CD4-positive, alpha-beta T cell treated with Interleukin-6 for 4 hours (primary cell): Measurements from ENCODE around the gene CLASP1.

ENCODE experiments used
- DNase-seq: peaks from one replicate; pipeline ENCODE4 v3.0.0-alpha.2; 2020; ENCODE audit warnings: mixed read lengths

The CLASP1 gene

DNA sequence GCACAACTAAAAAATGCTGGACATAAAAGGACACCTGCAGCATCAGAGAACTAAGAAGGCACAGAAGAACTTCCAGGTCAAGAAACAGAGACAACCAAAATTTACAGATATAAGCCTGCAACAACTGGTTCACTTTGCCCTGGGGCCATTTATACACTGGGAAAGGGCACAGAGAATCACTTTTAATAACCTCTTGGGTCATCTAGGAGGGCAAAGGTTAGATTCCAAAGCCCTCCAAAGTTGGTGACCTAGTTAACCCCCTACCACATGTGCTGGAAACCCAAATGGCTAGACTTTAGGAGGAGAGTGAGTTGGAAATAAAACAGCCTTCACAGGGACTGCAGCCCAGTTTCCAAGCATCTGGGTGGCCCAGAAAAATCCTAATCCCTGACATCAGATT, 115.3 kb downstream of the CLASP1 start:
- no peak for DNase-seq

DNA sequence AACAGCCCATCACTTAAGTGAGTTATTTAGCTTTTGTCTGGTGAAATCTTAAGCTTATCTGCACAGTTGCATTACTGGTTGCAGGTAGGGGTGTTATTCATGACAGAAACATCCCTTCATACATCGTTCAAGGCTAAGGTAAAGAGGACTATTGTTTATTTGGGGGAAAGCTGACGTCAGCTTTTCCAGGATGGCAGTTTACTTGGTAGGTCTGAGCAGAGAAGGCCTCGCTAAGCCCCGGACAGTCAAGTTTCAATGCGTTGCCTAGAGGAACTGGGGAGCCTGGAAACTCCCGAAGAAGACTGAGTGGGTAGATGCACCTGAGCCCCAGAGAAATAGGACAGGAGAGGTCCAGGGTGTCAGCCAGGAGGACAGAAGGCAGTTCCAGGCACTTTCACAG, 116.4 kb downstream of the CLASP1 start:
- DNase-seq = no peak

DNA sequence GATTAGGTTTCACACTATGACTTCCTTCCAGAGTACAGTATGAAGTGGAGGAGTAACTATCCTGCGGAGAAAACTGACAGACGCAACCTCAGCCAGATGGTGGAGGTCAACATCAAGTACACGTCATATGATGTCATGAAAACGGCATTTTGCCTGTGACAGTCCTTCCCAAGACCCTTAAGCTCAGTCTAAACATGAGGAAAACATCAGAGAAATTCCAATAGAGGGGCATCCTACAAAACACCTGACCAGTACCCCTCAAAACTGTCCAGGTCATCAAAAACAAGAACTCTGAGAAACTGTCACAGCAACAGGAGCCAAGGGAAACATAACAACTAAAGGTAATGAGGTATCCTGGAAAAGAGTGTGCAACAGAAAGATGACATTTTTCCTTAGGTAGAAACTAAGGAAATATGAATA, 116.9 kb downstream of the CLASP1 start:
- no peak for DNase-seq

DNA sequence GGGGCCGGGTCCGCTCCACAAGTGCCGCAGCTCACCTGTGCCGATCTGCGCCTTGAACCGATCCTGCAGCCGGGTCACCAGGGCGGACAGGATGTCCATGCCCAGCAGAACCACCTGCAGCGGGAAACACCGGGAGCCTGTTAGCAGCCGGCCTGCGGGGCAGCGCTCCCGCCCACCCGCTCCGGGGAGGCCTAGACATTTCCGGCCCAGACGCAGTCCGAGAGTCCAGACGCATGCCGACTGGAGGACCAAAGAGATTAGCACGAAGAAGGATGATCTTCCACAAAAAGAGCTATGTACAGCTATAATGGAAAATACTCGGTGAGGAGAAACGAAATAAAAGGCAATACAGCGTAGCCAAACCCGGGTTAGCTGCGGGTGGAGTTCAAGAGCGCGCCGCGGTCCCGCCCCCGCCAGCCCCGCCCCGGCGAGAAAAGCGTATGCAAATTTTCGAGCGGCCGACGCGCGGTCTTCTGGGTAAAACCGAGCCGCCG, 119.0 kb downstream of the CLASP1 start:
- peak; percentile 88 for DNase-seq

DNA sequence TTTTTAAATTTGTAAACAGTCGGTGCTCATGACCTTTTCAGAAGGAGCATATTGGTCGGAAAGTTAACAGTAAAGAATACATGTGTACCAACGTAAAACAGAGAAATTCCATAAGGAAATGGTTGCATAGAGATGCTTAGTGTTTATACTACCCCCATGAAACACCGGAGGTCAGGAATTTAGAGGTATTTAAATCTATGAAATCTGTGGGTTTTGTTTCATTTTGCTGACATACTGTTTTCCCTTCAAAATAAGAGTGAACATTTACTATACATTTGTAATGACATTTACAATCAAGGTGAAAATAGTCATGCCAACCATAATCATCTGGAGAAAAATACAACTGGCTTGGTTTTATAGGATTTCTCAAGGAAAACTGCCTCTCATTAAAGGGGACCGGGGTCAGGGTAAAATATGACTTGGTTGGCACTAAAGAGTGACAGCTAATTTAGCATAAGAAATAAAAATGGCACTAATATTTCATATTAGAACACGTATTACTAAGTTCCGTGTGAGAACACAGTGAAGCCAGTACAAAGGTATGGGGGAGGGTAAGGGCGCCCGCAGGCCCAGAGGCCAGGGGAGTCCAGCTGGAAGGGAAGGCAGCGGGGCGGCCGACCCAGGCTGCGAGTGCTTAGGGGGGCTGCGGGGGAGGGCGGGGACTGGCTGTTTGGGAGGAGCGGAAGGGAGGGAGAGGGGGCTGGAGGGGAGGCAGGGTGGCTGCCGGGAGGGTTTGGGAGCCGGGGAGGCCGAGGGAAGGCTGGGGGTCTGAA, 119.6 kb downstream of the CLASP1 start:
- peak; percentile 32 for DNase-seq

DNA sequence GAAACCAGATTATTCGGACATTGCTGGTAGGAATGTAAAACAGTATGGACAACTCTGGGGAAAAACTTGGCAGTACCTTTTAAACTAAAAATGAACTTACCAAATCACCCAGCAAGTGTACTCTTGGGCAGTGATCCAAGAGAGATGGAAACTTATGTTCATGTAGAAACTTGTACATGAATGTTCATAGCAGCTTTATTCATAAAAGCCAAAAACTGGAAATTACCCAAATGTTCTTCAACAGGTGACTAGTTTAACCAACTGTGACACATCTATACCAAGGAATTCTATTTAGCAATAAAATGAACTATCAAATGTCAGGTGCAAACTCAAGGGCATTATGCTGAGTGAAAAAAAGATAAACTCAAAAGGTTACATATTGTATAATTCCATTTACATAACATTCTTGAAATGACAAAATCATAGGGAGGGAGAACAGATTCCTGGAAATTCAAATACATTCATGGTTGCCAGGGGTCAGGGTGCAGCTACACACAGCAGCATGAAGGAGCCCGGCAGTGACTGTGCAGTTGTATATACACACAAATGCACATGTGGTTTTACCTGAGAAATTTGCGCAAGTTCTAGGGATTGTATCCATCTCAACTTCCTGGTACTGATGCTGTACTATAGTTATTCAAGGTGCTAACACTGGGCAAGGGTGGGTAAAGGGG, 122.1 kb downstream of the CLASP1 start:
- DNase-seq = no peak

DNA sequence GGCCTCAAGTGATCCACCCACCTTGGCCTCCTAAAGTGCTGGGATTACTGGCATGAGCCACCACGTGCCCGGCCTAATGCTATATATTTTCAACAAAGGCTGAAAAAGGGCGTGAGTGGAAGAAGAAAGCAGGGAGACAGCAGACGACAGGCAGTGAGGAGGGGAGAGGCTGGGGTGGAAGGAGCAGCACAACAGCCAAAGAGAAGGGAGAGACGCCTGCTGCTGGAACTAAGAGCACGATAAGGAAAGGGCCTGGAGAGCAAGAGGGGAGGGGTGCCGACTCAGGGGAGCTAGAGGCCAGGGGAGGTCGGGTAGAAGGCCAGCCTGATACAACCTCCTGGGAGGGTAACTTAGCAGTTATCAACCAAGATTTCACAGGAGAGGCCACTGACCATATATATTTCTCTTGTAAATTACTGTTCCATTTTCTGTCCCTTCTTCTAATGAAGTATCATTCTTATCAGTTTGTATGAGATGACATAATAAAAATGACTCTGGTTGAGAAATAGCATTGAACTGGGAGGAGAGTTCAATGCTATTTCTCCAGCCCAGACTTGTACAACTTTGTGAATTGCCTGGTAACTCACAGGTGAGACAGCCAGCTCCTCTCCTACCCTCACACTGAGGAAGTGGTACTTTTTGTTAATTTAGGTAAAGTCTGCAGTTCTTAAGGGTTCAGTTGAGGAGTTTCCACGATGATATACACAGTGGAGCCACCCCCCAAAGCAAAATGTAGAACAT, 124.4 kb downstream of the CLASP1 start:
- DNase-seq = no peak

DNA sequence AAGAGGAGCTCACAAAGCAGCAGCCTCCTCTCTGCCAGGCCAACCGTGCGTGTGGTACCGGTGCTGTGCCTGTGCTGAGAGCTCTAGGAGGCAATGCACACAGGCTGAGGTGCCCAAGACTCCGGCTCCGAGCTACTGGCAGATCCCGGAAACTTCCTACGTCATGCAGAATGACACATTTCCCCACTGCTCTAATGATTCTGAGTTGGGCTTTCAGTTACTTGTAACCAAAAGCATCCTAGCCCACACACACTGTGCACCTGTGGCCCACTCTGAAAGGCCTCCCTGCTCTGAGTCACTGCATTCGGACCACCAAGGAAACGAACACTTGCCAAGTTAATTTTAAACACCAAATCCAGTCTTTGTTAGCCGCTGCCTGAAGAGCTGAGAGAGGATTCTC, 127.9 kb downstream of the CLASP1 start:
- no peak for DNase-seq

DNA sequence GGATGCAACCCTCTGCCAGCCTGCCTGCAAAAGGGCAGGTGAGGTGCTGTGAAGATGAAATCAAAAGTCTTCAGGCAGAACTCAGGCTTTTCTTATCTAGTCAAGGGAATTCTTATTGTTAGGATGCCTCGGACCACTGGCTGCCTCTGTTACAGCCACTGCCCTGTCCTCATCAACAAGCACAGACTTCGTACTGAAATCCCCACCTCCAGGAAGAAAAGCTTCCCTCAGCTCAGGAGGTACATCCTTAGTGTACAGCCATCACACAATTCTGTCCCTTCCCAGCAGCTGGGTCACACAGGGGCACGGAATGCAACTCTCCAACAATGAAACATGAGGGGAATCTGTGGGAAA, 128.6 kb downstream of the CLASP1 start:
- DNase-seq = no peak

DNA sequence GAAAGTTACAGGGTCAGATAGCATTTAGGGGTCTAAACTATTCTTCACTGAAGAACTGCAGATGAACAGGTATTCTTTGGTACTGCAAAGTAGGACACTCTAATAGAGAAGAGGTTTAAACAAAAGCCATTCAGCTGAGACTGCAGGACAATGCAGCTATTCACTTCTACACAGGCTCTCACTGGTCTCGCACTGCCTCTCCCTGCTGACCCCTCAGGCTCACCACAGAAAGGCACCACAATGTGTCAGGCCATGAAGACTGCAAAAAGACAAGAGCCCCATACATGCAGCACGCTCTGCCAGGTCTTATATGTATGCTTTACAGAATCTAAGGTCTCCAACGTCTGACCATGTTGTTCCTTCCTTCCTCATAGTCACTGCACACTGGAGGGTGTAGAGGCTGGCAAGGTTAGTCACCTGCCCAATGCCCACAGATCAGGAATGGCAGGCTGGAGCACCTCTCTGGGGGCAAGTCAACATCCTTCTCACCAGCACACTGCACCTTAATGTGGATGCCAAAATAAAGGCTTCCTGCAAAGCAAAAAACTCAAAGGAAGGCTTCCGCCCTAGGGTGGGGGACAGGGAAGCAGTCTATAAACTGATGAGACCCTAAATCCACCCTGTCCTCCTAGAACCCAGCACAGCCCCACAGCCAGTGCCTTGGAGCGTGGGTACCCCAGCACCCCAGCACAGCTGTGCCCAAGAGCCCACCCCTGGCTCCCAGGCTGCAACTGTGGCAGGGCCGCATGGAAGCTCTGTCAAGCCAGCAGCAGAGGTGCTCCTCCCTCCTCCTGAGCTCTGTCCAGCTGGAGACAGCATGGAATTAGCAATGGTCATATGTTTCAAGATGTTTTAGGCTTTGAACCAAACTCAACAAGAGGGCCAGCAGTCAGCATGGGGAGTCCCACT, 129.3 kb downstream of the CLASP1 start:
- no peak for DNase-seq

DNA sequence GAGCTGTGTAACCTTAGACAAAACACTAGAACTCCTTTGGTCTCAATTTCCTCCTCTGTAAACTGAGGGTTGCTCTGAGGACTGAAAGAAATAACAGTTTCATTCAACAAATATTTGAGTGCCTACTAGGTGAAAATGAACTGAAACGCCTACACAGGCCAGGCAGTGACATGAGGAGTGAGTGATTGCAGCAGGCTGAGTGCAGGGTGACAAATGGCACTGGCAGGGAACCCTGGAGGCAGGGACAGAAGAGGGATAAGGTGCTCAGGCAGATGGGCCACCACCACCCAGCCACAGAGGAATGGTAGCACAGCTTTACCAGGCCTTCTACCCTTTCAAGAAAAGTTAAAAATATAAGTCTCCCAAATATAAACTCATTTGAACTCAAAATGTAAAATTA, 130.1 kb downstream of the CLASP1 start:
- no peak for DNase-seq

DNA sequence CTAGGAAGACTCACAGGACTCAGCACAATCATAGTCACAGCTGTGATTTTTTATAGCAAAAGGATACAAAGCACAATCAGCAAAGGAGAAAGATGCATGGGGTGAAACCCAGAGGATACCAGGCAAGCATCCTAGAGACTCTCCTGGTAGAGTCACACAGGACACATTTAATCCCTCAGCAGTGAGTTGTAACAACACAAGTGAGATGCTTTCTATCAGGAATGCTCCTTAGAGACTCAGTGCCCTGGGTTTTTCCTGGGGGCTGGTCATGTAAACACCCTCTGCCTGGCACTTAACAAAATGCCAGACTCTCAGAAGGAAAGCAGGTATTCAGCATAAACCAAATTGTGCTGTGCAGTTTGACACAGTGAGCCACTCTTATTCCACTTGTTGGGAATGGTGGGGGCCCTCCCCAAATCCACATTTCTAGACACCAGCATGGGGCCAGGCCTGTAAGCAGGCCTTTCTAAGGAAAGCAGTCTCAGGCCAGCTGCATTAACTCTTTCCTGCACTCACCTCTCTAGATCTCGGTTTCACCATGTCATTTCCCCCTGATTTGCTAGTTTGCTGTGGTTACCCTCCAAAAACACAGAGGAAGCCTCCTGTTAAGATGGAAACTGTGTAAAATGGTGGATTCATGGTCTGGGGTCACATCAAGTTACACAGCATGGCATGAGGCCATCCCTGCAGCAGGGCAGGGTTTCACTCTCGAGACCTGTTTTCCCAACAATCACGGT, 135.5 kb downstream of the CLASP1 start:
- no peak for DNase-seq

DNA sequence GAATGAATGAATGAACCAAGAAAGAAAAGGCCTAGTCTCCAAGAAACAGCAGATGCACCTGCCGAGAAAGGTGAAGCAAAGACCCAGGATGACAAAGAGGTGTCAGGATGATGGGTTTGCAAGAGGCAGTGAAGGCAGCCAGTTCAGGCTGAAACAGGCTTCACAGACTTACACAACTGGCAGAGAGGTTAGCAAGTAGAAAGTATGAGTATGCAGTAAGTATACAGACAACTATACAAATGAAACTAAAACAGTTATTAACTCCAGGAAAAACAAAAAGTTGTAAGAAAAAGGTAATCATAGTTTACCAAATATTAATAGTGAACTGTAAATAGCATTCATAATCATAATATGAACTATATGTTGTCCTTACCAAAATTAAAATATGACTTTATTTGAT, 138.4 kb downstream of the CLASP1 start:
- no peak for DNase-seq

DNA sequence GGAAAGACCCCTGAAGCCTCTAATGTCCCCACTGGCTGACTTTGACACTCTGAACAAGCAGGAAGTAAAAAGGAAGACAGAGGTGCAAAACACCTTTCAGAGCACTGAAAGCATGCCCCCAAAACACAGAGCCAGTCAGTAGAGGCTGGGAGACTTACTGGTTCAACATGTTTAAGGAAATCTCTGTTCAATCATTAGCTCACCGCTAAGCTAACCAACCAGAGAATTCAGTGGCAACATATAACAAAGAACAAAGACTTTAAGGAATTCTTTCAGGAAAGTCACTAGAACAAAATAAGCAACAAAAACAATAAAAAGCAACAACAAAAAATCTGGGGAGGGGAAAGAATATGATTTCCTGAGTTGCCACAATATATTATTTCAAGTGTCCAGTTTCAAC, 142.6 kb downstream of the CLASP1 start:
- no peak for DNase-seq

DNA sequence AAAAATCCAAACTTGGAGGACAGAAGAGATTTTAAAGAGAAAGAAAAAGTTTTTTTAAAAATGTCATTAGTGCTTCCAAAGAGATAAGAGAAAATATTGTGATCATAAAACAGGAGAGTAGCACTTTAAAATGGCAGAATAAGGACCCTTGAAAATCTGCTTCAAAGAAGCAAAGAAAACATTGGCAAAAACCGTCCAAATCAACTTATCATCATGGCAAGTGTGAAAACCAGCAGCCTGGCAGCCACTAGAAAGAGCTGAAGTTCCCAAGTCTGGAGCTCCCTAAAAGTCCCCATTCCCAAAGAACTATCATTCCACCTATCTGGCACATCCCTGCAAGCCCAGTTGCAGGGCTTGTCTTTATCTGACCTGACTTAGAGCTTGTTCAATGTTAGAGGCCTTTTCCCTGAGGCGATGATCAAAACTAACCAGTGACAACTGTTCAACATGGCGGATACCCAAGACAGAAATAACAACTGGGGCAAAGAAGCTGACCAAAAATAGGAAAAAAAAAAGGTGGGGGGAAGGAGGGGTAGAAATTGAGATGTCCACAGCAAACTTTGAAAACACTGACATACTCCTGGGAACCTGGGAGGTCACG, 143.2 kb downstream of the CLASP1 start:
- DNase-seq = no peak

DNA sequence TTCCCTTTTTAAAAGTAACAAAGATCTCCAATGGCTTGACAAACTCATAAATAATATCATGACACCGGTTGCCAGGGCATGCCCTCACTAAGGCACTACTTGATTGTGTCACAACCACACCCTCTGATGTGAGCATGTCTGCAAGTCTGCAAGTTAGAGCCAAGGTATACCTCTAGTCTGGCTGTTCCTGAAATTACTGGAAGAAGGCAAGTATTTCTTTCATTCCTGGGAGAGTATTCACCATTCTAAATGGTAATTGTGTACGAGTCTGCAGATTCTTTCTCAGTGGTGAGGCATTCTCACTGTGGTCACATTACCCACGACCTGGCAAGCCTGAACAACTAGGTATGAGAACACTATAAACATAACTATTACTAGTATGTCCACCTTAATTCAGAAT, 144.3 kb downstream of the CLASP1 start:
- DNase-seq = no peak

DNA sequence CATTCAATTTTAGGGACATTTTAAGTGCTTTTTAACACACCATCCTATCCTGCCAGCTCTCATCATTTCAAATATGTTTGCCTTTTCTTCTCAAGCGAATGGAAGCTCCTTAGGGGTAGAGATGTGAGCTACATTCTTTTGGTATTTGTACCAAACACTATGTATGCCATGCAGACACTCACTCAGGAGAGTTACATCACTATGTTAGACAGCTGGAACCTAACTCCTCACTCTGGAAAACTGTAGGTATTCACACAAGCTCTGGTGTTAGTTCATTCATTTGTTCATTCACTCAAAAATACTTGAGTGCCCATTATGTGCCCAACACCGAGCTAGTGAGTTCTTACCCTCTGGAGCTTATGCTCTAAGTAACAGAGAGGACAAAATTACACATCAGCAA, 144.9 kb downstream of the CLASP1 start:
- no peak for DNase-seq

DNA sequence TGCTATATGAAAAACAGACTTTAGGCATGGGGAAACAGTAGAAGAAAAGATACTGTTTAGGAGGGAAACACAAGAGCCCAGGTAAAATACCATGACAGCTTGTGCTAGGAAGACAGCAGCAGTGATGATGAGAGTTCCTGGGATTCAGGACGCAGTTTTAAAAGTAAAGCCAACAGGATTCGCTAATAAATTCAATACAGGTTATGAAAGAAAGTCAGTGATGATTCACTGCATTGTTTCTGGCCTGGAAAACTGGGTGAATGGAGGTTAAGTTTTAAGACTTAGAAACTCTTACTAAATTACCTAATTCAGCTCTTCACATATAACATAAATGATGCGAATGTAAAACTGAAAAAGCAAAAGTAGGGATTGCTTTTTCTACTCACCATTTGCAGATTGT, 146.5 kb downstream of the CLASP1 start:
- no peak for DNase-seq

DNA sequence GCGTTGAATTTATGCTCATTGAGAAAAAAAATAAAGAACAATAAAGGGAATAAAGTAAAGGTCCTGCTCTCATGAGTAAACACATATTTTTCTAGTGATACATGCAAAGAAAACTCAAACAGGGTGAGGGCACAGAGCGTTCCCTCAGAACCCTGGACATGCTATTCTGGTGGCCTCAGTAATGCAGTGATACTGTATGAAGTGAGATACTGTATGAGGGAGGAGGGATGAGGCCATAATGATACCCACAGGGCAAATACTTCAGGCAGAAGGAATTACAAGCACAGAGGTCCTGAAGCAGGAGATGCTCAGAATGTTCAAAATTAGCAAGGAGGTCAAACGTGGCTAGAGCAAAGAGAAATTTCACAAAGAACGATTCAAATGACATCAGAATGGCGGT, 147.0 kb downstream of the CLASP1 start:
- DNase-seq = no peak

DNA sequence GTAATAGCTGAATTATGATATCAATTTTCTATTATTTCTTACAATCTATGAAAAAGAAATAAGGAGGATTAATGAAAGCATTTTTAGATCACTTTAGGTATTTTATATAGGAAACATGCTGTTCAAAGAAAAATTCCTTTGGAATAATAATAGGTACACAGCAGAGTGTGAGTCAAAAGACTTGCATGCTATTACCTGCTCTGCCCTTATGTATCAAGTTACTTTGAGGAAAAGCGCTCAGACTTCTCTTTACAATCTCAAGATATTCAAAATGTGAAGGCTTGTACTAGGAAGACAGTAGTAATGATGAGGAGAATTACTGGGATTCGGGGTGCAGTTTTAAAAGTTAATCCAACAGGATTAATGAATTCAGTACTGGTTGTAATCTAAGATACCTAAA, 147.7 kb downstream of the CLASP1 start:
- no peak for DNase-seq

DNA sequence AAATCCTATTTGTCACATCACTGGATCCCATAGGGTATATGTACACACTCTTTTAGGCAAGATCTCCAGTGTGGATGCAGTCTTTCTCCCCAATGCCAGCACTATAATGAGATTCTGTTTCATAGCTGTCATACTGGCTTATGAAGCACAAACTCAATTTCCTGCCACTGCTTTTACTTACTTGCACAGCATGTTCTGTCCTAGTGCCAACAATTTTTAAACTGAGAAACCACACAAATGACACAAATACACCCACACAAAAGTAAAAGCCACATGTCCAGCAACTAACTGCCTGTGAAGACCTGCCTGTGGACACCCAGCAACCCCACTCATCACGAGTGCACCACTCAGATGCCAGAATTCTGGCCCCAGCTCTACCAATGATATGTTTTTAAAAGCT, 148.2 kb downstream of the CLASP1 start:
- no peak for DNase-seq

DNA sequence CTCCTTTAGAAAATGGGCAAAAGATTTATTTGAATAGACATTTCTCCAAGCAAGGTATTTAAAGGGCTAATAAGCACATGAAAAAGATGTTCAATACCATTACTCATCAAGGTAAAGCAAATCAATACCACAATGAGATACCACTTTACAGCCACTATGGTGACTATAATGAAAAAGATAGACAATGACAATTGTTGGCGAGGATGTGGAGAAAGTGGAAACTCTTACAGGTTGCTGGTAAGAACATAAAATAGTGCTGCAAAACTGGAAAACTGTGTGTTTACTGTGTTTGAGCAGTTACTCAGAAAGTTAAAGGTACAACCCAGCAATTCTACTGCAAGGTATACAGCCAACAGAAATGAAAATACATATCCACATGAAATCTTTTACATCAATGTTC, 150.5 kb downstream of the CLASP1 start:
- DNase-seq = no peak
